Activated T-cell treated with anti-CD3 and anti-CD28 coated beads, Interleukin-2, amount 50 U/mL, for 72 hours (primary cell): ENCODE results near the gene KCNC4. TPM values are rescaled to one million over a fixed set of nuclear protein-coding genes. Genes with fewer than 3 reads are reported as not detected.

Experiments
- ATAC-seq, 2 donors: fragments of 150-1000 bp; cut with Tn5 transposase; replicated peaks in 1 of 2; 2 replicates each; pipeline ENCODE4 v1.10.0; 2021; ENCODE audit warnings: moderate library complexity in 2 of 2, mild to moderate bottlenecking in 1 of 2
- DNase-seq, 2 donors: peaks; one replicate each; pipeline ENCODE4 v3.0.0; 2021 to 2022; ENCODE audit warnings: mixed read lengths in 1 of 2
- H3K27ac Mint-ChIP-seq: one replicate; pipeline ENCODE4 v1.8.0; 2022; ENCODE audit warnings: mild to moderate bottlenecking, moderate library complexity, mixed read lengths
- H3K27me3 Mint-ChIP-seq: one replicate; pipeline ENCODE4 v1.8.0; 2022; ENCODE audit warnings: low read depth, mixed read lengths
- H3K36me3 Mint-ChIP-seq, 2 donors: one replicate each; pipeline ENCODE4 v1.8.0; 2022; ENCODE audit warnings: mixed read lengths in 2 of 2, mild to moderate bottlenecking in 1 of 2; ENCODE audit not compliant: insufficient read depth in 2 of 2
- H3K4me1 Mint-ChIP-seq: one replicate; pipeline ENCODE4 v1.8.0; 2022; ENCODE audit warnings: low read depth, mixed read lengths
- H3K4me3 Mint-ChIP-seq, 2 donors: one replicate each; pipeline ENCODE4 v1.8.0; 2022; ENCODE audit warnings: mild to moderate bottlenecking in 2 of 2, mixed read lengths in 2 of 2, moderate library complexity in 2 of 2
- H3K9me3 Mint-ChIP-seq, 2 donors: one replicate each; pipeline ENCODE4 v1.8.0; 2022; ENCODE audit warnings: mixed read lengths in 2 of 2
- total RNA-seq, 2 donors: library from RNA; stranded (reverse); gene quantifications; one replicate each; pipeline ENCODE4 v1.2.3, GENCODE V29; 2022

The KCNC4 gene
- total RNA-seq, 2 donors from 2014 or later = 19.8 to 28.9 TPM

GRCh38 chr1:110235181-110235833 lies 25.2 kb downstream of the KCNC4 start:
- Mint-ChIP-seq H3K36me3 (peaks cover 5 to 13% of the 10 kb centered on the region in 2 donors), H3K4me3 (peak overlapping the region; percentile 62 to 80), H3K4me1 (peaks cover 64% of the 10 kb centered on the region), H3K27ac (peak overlapping the region; percentile 94), H3K9me3 (no peaks in the 10 kb centered on the region), H3K27me3 (no peaks in the 10 kb centered on the region)
- DNase-seq (no peak), ATAC-seq (no peak)

DNA sequence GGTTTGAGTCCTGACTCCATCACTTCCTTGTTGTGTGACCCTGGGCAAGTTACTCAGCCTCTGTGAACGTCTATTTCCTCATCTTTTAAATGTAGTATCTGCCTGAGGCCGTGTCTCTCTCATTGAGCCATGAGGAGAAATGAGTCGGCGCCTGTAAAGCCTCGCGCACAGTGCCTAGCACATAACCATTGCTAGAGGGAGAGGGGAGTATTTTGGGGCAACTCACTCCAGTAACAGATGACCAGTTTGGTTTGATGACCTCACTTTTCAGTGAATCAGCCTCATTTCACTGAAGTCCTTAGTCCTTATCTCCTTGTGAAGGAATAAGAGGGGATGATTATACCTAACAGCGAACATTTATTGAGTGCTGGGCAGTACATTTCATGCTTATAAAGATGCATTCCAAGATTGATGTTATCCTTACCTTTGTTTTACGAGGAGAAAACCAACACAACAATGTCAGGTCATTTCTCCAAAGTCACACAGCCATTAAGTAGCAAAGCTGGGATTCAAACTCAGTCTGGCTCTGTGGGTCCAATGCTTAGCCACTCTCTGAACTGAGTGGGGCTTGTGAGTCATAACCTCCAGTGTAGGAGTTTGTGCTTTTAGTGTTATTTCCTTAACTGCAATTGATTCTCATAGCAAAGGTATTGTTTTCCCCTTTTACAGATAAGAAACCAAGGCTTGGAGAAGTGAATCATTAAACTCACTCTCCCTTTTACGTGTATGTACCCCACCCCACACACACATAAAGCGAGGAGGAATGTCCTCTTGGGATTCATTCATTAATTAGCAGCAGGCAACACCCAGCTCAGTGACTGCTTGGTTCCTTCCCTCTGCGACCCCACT lies 25.9 kb downstream of the KCNC4 start:
- ATAC-seq (peak; percentile 90), DNase-seq (peak; percentile 75 to 81)
- Mint-ChIP-seq H3K4me1 (peaks cover 64% of the 10 kb centered on the region), H3K27ac (peak overlapping the region; percentile 94), H3K27me3 (no peaks in the 10 kb centered on the region), H3K9me3 (no peaks in the 10 kb centered on the region), H3K4me3 (peak overlapping the region; percentile 62 to 80), H3K36me3 (peaks cover 5 to 13% of the 10 kb centered on the region in 2 donors)

DNA sequence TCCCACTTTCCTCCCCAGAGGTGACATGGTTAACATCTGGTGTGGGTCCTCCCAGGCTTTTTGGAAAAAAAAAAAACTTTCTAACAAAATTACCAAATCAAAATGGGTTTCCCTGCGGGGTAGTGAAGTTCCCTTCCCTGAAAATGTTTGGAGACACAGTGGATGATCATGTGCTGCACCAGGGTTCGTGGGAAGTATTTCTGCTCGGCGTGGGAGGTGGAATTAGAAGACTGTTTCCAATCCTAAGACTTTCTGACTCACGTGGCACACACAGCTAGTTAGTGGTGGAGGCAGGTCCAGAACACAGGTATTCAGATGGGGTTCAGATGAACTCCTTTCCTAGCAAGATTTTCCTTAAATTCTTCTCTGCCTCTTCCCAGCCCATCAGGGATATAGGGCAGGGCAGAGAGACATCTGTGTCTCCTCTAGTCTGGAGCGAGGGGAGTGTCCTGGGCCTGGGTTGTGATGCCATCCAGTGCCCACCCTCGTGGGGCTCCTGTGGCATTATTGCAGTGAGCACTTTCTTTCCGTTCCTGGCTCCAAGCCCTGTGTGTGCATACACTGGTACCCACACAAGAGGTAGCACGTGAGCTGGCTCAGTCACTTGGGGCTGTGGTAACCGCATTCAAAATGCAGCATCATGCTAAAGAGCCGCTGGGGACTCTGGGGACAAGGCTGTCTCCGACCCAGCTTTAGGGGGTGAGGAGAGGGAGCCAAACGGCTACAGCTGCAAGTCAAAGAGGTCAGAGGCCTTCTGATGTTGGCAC lies 27.5 kb downstream of the KCNC4 start:
- H3K4me3 Mint-ChIP-seq = peak overlapping the region; percentile 5 to 9
- DNase-seq (peak in 1 of 2 donors; percentile 20), ATAC-seq (no peak)
- H3K9me3 Mint-ChIP-seq = no peaks in the 10 kb centered on the region
- no peak overlapping the region for H3K27ac Mint-ChIP-seq
- peaks cover 5 to 12% of the 10 kb centered on the region in 2 donors for H3K36me3 Mint-ChIP-seq
- no peaks in the 10 kb centered on the region for H3K27me3 Mint-ChIP-seq
- H3K4me1 Mint-ChIP-seq = peaks cover 67% of the 10 kb centered on the region

DNA sequence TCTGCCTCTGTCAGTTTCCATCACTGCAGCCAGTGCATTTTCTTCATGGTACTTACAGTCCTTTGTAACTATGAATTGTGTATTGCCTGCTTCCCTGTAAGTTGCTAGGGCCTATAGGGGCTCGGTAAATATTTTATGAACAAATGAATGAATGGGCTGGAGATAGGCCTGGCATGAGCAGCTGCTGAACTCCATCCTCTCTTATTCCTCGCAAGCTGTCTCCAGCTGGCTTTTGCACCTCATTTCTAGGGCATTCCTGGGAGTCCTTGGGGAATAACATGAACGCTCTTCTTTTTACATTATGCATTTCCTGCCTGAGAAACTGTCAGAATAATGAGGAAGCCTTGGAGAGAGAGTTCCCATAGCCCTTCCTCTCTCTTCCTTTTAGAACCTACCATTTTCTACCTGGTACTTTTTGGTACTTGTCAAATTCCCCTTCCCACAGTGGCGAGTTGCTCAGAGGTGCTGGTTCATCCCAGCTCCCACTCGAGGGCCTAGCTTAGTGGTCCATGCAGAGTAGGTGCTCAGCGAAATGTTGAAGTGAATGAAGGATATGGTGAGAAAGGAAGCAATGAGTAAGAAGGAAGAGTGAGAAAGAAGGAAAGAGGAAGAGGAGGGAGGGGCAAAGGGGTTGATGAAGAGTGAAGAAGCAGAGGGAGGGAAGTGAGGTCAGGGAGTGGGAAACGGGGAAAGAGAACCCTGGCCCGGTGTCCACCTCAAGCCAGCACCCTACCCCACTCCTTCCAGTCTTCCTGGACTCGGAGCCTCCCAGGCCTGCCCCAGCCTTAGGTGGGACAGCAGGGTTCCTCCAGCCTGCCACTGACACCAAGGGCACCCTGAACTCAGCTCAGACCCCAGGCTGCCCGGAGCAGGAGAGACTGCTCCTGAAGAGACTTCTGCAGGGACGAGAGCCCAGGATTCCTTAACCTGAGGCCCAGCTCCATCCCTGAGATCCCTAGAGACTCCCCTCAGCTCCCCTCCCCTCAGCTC lies 29.6 kb downstream of the KCNC4 start:
- peaks cover 78% of the 10 kb centered on the region for H3K4me1 Mint-ChIP-seq
- peak overlapping the region in 1 of 2 donors; percentile 4 for H3K4me3 Mint-ChIP-seq
- no peaks in the 10 kb centered on the region for H3K27me3 Mint-ChIP-seq
- DNase-seq (no peak), ATAC-seq (no peak)
- no peaks in the 10 kb centered on the region for H3K9me3 Mint-ChIP-seq
- H3K27ac Mint-ChIP-seq = no peak overlapping the region
- H3K36me3 Mint-ChIP-seq = peaks cover 5 to 11% of the 10 kb centered on the region in 2 donors

DNA sequence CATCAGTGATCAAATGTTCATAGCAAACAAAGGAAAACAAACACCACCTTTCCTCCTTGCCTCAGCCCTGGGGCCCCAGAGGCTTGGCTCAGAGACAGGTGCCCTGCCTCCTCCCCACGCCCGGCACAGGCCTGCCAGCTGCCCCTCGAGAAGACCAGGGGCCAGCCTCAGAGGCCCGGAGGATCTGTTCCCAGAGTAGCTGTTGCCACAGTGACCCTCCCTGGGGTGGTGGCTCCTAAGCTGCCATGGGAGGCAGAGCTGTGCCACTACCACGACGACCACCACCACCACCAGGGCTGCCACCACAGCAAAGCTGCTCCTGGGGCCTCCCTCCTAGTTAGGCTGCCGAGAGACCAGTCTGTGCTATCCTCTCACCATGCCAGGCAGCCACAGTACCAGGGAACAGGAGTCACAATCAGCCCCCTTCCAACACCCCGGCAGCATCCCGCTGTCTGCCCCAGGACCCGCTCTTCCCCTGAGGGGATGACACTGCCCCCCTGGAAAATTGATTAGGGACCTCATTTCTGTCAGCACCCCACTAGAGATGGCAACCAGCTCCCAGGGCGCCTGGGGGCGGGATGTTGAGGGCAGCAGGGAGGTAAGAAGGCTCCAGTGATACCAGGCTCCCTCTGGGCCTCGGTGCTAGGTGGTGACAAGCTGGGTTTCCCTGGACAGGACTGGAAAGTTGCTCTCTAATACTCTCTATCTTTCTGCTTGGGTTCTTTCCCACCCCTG lies 30.5 kb downstream of the KCNC4 start:
- Mint-ChIP-seq H3K36me3 (peaks cover 5 to 10% of the 10 kb centered on the region in 2 donors), H3K27ac (no peak overlapping the region), H3K4me1 (peaks cover 69% of the 10 kb centered on the region), H3K9me3 (no peaks in the 10 kb centered on the region), H3K4me3 (no peak overlapping the region), H3K27me3 (no peaks in the 10 kb centered on the region)
- ATAC-seq (no peak), DNase-seq (no peak)

DNA sequence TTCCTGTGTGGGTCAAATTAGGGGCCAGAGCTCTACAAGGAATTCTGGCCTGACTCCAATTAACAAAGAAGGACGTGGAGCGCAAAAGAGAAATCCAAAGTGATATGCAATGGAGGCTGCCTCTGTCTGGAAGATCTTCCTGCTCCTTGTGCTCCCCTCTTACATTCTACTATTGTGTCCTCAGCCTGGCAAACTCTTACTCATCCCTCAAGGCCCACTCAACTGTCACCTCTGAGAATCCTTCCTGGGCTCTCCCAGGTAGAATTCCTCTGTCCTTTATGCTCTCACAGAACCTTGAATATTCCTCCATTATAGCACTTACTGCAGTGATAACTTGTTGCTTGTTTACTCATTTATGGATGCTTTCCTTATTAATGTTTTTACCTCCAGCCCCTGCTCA lies 31.4 kb downstream of the KCNC4 start:
- DNase-seq = no peak
- peaks cover 3 to 10% of the 10 kb centered on the region in 2 donors for H3K36me3 Mint-ChIP-seq
- no peaks in the 10 kb centered on the region for H3K27me3 Mint-ChIP-seq
- no peak overlapping the region for H3K27ac Mint-ChIP-seq
- no peak for ATAC-seq
- H3K9me3 Mint-ChIP-seq = no peaks in the 10 kb centered on the region
- no peak overlapping the region for H3K4me3 Mint-ChIP-seq
- H3K4me1 Mint-ChIP-seq = peaks cover 60% of the 10 kb centered on the region

GRCh38 chr1:110242062-110242461 lies 31.9 kb downstream of the KCNC4 start:
- Mint-ChIP-seq H3K27me3 (no peaks in the 10 kb centered on the region), H3K27ac (no peak overlapping the region), H3K4me3 (no peak overlapping the region), H3K4me1 (peaks cover 55% of the 10 kb centered on the region), H3K36me3 (peaks cover 3 to 10% of the 10 kb centered on the region in 2 donors), H3K9me3 (no peaks in the 10 kb centered on the region)
- no peak for DNase-seq
- no peak for ATAC-seq

DNA sequence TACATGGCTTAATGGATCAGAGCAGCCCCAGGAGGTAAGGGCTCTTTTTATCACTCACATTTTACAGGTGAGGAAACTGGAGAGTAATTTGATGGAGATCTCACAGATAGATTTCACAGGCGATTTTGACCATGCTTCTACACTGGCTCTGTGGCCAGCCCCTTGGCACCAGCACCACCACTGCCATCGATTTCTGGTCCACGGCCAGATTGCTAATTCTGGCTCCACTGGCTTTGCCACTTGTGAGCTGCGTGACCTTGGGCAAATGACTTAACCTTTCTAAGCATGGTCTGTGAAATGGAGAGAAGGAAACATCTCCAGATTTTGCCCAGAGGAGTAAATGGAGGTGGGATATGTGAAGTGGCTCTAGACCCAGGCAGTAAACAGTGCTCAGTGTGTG lies 32.6 kb downstream of the KCNC4 start:
- ATAC-seq = no peak
- H3K4me3 Mint-ChIP-seq = no peak overlapping the region
- H3K27ac Mint-ChIP-seq = no peak overlapping the region

GRCh38 chr1:110243146-110243545 lies 33.0 kb downstream of the KCNC4 start:
- peaks cover 3 to 10% of the 10 kb centered on the region in 2 donors for H3K36me3 Mint-ChIP-seq
- DNase-seq (no peak), ATAC-seq (peak; percentile 2 to 5)
- H3K27ac Mint-ChIP-seq = no peak overlapping the region
- H3K9me3 Mint-ChIP-seq = no peaks in the 10 kb centered on the region
- H3K4me3 Mint-ChIP-seq = peak overlapping the region in 1 of 2 donors; percentile 46
- H3K27me3 Mint-ChIP-seq = no peaks in the 10 kb centered on the region
- peaks cover 44% of the 10 kb centered on the region for H3K4me1 Mint-ChIP-seq

More for the DNA sequence above, 32.6 kb downstream of the KCNC4 start:
- Mint-ChIP-seq H3K36me3 (peaks cover 3 to 10% of the 10 kb centered on the region in 2 donors), H3K4me1 (peaks cover 48% of the 10 kb centered on the region), H3K9me3 (no peaks in the 10 kb centered on the region), H3K27me3 (no peaks in the 10 kb centered on the region)
- no peak for DNase-seq

DNA sequence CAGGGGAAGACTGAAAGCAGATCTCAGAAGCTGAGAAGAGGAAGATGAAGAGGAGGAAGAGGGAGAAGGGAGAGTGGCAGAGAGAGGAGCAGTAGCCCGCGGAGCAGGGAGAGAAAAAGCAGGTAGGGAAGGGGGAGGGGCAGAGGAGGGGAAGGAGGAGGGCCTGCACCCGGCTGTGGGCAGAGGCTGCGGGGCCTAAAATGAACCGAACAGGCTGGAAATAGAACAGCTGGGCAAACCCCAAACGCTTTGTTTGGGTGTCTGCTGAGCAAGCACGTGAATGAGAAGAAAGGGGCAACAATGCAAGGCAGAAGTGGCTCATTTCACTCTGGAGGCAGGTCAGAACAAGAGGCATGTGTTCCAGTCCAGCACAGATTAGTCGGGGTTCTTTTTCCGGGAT lies 33.5 kb downstream of the KCNC4 start:
- Mint-ChIP-seq H3K9me3 (no peaks in the 10 kb centered on the region), H3K4me3 (peak overlapping the region in 1 of 2 donors; percentile 46), H3K27ac (no peak overlapping the region), H3K27me3 (no peaks in the 10 kb centered on the region), H3K36me3 (peaks cover 3 to 8% of the 10 kb centered on the region in 2 donors), H3K4me1 (peaks cover 40% of the 10 kb centered on the region)
- peak; percentile 42 to 58 for DNase-seq
- peak; percentile 81 to 87 for ATAC-seq

- DNase-seq = no peak
- Mint-ChIP-seq H3K4me3 (no peak overlapping the region), H3K27ac (no peak overlapping the region), H3K9me3 (no peaks in the 10 kb centered on the region), H3K27me3 (no peaks in the 10 kb centered on the region), H3K4me1 (peaks cover 25% of the 10 kb centered on the region), H3K36me3 (no peaks in the 10 kb centered on the region)
- no peak for ATAC-seq
These were observed 35.9 kb downstream of the KCNC4 start for GRCh38 chr1:110245876-110246620.
